HG02623 (cell line): ENCODE data around the gene LAG3.
"Not testable (repeated sequence)": the region's sequence is repeated elsewhere in the genome, so short reads cannot be mapped to it uniquely, and the experiment has no call there.

ENCODE experiments used
- ATAC-seq: cut with Tn5 transposase; IDR thresholded peaks from one replicate; pipeline ENCODE4 v1.9.1; 2021; ENCODE audit warnings: moderate library complexity; ENCODE audit not compliant: unreplicated experiment

The LAG3 gene

DNA sequence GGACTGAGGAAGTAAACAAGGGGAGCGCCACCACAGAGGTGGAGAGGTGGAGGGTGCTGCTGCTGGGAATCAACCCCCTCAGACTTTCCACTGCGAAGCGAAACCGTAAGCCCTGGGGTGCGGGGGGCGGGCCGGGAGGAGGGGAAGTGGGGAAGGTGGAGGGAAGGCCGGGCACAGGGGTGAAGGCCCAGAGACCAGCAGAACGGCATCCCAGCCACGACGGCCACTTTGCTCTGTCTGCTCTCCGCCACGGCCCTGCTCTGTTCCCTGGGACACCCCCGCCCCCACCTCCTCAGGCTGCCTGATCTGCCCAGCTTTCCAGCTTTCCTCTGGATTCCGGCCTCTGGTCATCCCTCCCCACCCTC is at the start of gene LAG3:
TSS of gene LAG3 (plus strand) at position 190 of the 365 bp plus-strand sequence. CDS start 333 bp downstream, outside the sequence.
- no peak for ATAC-seq

DNA sequence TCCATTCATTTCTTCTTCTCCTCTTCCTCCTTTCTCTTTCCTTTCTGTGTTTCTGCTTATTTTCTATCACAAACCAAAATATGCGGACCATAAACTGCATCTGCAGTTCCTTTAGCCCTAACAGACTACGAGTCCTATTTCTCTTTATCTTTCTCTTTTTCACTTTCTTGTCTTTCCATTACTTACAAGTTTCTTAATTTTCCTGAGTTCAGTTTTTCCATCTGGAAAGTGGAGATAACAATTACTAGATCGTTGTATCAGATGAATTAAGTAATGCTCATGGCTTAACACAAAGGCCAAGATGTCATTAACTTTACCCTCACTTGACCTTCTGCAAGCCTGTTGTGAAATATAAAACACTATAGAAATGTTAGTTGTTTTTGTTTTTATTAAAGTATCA is 49.5 kb upstream of the LAG3 start:
- ATAC-seq, result no peak

DNA sequence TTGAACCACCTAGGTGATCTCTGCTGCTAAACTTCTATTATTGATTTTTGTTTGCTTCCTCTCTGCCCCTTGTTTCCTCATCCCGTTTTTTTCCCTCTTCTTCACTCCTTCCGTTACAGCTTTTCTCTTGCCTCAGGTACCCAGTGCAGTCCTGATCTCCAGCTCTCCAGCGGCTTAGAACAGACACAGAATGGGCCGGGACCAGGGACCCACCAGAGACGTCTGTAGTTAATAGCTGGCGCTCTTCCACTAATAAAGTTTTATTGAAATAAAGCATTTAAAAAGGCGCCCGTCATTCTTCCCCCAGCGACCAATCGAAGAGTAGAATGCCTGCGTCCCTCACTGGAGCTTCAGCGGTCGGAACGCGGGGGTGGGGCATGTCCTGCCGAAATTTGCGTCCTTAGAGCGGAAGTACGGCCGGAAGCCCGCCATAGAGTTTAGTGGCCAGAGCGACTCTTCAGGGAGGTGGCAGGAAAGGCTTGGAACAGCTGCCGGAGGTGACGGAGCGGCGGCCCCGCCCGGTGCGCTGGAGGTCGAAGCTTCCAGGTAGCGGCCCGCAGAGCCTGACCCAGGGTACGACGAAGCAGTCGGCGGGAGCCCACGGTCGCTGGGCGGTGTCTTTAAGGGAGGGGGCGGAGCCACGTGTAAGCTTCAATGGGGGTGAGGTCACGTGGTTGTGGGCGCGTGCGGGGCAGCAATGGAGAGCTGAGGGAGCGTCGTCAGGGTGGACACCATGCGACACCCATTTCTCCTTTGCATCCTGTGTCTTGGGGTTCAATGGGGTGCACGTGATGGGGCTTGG is 48.5 kb upstream of the LAG3 start, which contains the start of gene COPS7A:
TSS of gene COPS7A (plus strand) at position 440 of the 802 bp plus-strand sequence. CDS start 611 bp downstream, outside the sequence.
- ATAC-seq, result peak; percentile 95

DNA sequence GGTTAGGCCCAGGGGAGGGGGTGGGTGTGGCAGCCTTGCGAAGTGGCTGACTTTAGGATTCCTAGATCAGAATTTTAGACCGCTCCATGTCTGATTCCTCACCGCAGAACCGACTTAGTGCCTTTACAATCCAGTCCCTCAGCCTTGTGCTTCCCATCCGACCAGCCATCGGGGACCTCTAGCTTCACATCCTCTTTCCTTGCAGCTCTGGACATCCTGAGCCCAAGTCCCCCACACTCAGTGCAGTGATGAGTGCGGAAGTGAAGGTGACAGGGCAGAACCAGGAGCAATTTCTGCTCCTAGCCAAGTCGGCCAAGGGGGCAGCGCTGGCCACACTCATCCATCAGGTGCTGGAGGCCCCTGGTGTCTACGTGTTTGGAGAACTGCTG is 47.9 kb upstream of the LAG3 start:
- ATAC-seq, result no peak

DNA sequence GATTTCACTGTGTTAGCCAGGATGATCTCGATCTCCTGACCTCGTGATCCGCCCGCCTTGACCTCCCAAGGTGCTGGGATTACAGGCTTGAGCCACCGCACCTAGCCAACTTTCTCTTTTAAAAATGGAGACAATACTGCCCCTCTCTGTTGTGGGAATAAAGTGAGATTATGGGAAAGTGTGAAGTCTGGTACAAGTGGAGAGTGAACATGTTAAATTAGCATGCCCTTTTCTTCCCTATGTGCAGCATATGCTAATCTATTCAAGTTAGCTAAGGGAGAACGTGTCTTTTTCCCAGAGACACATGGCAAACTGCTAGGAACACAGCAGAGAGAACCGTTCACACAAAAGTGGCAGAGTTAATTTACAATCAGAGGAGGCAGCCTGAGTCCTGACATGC is 47.0 kb upstream of the LAG3 start:
- ATAC-seq, result no peak

DNA sequence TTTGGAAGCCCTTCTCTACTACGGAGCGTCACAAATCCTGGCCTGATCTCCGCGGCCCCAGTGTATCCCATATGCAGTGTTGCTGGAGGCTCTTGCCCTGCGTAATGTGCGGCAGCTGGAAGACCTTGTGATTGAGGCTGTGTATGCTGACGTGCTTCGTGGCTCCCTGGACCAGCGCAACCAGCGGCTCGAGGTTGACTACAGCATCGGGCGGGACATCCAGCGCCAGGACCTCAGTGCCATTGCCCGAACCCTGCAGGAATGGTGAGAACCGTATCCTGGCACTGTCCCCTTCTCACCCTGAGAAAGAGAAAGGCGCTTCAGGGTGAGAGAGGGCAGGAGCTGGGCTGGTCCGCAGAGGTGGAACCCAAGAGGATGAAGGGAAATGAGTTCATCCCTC is 43.1 kb upstream of the LAG3 start:
- no peak for ATAC-seq

DNA sequence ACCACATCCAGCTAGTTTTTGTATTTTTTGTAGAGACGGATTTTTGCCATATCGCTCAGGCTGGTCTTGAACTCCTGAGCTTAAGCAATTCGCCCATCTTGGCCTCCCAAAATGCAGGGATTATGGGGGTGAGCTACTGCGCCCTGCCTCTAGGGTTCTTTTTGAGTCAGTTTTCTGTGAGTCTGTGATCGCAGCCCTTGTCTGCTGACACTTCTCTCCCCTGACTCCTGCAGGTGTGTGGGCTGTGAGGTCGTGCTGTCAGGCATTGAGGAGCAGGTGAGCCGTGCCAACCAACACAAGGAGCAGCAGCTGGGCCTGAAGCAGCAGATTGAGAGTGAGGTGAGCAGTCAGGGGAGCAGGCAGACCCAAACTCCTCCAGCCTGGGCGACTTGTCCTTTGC is 42.2 kb upstream of the LAG3 start:
- ATAC-seq, result no peak

DNA sequence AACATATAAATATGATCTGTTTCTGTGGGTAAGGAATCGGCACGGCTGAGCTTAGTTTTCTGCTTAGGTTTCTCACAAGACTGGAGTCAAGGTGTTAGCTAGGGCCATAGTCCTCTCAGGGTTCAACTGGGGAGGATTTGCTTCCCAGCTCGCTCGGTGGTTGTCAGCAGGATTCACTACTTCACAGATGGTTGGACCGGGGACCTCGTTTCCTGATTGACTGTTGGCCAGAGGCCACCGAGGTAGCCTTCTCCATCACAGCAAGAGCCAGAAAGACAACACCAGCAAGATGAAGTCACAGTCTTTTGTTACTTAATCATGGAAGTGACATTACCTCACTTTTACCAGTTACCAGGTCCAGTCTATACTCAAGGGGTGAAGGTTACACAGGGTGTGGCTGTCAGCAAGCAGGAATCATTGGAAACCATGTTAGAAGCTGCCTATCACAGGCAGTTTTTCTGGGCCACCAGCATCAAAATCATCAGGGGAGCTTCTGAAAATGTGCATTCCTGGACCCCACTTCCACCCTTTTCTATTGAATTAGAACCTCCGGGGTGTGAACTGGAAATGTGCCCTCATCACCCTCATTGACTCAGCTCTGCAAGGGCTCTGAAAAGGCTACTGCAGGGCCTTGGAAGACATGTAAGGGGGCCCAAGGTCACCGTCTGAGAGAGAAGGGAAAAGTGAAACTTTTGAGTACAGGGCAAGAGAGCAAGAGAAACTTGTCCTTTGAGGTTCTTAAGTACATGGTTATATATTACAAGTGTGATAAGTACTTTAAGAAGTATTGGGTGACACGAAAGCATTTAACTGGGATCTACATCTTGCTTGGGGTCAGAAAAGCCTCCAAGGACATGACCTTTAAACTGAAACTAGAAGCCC is 37.6 kb upstream of the LAG3 start:
- ATAC-seq, result no peak

DNA sequence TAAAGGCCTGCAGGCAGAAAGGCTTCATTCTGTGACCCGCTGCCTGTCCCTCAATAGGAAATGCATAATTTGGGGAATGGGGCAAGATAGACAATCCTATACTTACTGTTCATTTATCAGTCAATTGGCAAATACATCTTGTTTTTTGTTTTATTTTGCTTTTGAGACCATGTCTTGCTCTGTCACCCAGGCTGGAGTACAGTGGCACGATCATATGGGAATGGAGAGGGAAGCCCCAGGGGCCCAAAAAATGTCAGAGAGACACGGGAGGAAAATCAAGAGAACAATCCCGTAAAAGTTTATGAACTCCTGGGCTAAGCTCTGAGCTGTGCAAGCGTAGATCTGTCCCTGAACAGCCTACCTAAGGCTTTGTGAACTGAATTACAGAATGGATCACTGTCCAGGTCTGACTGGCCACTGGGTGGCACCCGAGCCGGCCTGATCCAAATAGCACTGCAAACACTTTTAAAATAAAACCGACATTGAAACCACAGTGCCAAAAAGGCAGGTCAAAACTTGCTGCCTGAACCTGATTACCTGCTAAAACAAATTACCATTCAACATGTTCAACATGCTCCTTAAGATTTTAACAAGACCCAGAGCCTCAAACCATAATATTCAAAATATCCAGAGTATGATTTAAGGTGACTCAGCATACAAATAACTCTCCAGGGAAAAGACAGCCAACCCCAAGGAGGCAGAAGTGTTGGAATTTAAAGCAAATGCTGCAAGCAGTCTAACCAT is 36.7 kb upstream of the LAG3 start:
- no peak for ATAC-seq

DNA sequence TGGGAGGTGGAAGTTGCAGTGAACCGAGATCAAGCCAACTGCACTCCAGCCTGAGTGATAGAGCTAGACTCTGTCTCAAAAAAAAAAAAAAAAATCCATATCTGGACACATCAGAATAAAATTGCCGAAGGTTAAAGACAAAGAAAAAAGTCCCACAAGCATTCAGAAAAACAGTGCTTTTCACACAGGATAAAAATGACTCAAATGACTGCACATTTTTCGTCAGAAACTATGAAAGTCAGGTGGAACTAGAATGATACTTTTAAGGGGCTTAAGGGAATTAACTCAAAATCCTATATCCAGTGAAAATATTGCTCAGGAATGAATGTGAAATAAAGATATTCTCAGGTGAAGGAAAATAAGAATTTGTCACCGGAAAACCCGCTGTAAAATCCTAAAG is 35.6 kb upstream of the LAG3 start:
- no peak for ATAC-seq

DNA sequence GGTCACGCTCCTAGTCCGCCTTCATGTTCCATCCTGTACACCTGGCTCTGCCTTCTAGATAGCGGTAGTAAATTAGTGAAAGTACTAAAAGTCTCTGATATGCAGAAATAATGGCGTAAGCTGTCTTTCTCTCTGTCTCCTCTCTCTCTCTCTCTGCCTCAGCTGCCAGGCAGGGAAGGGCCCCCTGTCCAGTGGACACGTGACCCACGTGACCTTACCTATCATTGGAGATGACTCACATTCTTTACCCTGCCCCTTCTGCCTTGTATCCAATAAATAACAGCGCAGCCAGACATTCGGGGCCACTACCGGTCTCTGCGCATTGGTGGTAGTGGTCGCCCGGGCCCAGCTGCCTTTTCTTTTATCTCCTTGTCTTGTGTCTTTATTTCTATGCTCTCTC is 30.2 kb upstream of the LAG3 start:
- not testable (repeated sequence) for ATAC-seq

DNA sequence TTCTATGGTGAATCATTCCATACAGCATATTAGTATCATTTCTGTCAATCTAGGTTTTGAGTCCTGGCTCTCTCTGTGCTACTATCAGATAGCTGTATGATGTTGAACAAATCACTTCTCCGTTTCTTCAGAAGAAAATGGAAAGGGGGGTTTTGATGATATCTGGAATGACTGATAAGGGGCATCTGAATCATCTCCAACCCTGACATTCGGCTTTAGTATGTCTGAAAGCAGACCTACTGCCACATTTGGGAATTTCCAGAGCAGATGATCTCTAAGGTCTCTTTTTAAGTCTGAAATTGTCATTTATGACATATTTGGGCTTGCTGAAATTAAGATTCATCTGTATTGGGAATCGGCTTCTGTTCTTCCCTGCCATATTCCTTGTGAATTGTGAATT is 29.5 kb upstream of the LAG3 start:
- no peak for ATAC-seq

DNA sequence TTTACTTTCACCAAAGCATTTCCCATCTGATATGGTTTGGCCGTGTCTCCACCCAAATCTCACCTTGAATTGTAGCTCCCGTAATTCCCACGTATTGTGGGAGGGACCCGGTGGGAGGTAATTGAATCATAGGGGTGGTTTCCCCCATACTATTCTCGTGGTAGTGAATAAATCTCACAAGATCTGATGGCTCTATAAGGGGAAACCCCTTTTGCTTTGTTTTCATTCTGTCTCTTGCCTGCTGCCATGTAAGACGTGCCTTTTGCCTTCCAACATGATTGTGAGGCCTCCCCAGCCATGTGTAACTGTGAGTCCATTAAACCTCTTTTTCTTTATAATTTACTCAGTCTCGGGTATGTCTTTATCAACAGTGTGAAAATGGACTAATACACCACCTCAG is 29.0 kb upstream of the LAG3 start:
- not testable (repeated sequence) for ATAC-seq

DNA sequence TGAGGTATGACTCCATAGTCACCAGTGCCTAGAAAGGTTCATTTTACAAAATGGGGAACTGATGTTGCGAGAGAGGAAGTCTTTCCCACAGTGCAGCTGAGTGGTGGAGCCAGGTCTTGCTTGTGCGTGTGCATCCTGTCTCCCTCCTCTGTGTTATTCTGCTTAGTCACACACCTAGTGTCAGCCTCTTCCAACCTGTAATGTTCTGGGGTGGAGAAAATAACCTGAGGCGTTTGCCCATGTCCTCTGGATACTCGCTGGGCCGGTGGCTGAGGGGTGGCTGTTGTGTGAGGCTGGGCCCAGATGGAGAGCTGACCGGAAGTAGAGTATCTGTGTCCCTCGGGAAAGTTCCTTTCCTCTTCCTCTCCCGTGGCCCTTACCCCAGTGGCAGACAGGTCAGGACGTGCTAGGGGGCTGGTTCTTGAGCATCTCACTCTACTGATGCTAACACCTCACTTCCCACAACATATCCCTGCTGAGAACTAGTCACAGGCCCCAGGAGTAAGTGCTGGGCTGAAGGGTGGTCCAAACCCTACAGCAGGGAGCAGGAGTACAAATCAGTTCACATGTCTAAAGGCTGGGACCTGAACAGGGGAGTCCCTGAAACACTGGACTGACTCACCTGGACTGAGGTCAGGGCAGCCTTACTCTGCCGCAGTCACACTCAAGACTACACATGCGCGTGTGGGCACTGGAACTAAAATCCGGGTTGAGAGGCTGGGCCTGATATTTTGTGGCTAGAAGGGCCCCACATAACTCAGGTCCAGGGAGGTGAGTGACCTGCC is 26.4 kb upstream of the LAG3 start:
- no peak for ATAC-seq

DNA sequence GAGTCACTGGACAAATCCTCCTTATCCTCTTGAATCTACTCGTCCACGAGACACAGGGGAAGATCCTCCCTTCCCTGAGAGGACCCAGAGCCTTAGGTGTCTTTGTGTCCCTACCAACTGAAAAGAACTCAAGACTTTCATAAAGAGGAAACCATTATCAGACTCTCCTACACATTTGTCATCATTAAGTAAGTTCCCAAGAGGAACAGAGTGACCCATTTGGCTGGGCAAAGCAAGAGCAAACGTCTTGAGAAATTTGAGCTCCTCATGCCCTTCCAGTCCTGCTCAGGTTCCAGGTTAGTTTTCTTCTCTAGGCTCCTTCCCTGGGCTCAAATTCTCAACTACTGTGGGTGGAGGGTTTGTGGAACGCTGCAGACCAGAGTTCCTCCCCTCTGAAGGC is 25.1 kb upstream of the LAG3 start:
- no peak for ATAC-seq

DNA sequence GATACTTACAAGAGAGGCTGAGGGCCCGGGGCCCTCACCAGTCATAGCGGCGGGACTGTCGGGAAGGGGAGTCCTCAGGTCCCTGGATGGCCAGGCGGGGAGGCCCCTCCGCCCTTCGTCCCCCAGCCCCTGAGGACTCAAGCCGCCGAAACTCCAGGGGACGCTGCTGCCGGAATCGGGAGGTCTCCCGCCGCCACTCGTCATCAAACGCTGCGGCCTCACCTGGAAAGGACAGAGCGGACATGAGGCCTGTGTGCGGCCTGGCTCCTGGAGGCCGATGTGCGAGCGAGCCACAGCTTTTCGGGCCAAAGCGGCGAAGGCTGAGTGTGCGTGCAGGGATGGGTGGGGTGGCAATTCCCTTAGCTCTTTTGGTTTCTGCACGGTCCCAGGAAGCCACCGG is 23.6 kb upstream of the LAG3 start:
- no peak for ATAC-seq

DNA sequence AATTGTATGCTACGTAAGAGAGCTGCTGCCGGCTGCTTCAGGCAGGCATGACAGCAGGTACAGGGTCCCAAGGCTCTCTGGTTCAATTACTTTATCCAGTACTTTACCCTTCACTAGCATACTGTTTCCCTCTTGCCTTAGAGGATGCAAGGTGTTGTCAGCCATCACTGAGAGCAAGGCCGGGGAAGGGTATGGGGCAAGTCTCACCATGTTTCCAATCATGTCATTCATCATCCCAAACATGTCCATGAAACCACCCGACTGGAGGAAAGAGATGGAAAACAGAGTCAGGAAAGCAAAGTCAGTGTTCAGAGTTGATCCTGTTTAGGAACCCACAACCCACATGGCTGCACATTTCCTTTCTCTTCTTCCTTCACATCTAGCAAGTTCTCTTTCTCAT is 21.8 kb upstream of the LAG3 start:
- ATAC-seq, result no peak

DNA sequence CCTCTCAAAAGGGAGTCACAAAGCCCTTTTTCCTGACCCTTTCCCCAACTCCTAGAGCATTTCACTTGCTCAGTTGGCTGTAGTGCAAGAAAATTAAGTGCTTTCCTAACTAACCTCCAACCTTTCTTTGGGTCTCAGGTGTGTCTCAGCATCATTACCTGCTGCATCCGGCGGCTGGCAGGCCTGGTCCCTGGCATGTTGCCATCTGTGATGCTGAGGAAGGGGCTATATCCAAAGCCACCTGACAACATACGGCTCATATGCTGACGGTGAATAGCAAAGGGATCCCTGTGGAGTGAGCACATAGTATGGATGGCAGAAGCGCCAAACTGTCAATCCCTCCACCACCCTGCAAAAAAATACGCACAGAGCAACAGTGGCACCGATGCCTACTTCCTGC is 20.6 kb upstream of the LAG3 start:
- no peak for ATAC-seq

DNA sequence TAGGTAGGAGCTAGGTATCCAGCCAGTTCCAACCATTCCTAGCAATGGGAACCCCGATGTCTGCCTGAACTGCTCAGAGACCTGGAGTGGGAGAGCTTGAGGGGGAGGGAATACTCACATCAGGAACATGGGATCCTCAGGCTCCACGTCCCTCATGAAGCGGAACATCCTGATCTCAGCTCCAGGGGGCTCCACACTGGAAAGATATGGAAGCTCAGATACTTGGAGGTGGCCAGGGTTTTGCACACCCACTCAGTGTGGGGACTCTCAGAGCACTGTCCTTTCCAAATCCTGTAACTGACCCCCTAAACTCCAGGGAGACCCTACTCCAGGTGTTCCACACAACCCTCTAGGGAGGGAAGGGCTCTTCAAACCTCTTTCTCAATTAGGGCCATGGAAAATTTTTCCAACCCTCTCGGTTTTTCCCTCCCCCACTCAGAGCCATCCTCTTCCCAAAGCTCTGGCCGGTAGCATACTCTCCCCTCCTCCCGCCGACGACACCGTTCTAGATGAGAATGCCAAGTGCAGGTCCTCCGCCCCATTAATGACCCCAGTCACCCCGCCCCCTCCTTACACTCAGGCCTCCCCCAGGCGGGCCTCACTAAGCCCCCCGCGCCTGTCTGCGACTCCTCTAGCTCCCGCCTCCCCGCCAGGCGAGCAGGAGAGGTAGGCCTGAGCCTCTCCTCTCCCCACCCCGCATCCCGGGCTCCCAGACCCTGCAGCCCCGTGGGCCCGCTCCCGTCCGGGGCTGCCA is 20.0 kb upstream of the LAG3 start:
- no peak for ATAC-seq
